ENCODE results near the gene RP2. TPM values are rescaled to one million over a fixed set of nuclear protein-coding genes. Genes with fewer than 3 reads are reported as not detected.

The RP2 gene
- polyA plus RNA-seq, 4 donors: 11.4 to 17.1 (median 15.0) TPM

DNA sequence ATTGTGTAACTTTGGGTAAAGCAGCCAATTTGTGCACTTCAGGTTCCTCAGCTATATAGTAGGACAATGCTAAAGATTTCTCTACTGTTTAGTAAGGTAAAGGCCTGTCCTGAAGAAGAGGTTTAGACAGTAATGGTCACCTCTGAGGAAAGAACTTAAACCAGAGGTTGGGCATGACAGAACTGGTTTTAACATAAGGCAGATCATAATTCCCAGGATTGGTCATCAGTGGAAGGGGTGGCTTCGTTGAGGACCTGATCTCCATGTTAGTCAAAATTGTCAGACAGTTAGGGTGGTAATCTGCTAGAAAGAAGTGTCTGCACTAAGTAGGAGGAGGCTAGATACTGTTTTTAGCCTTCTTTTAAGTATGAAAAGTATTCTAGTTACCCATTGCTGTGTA is 4.1 kb downstream of the RP2 start:
- no peak for DNase-seq (ENCODE audit: low read depth in 4 of 4, low spot score in 2 of 4)

DNA sequence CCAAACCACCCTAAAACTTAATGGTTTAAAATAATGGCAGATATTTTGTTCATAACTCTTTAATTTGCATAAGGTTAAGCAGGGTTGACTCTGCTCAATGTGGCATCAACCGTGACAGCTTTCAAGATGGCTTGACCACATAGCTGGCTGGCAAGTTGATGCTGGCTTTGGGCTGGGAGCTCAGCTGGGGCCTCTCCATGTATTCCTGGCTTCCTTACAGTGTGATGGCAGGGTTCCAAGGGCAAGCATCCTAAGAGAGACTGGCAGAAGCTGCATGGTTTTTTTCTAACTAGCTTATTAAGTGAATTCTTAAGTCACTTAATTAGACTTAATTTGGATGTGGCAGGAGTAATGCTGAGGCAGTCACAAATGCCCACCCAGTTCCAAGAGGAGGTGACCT is 4.5 kb downstream of the RP2 start:
- no peak for DNase-seq (ENCODE audit: low read depth in 4 of 4, low spot score in 2 of 4)

DNA sequence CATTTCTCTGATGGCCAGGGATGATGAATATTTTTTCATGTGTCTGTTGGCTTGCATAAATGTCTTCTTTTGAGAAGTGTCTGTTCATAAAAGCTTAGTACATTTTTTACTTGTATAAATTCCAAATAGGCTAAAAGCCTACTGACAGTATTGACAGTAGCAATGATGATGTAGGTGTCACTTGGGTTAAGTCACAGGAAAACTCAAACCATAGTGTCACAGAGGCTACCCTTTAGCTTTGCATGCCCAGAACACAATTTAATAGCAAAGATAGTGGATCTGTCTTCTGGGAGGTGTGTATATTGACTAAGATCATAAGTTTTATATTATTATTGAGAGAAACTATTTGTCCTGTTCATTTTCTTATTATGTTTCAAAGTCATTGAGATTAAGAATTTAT is 8.1 kb downstream of the RP2 start:
- DNase-seq (ENCODE audit: low read depth in 4 of 4, low spot score in 2 of 4): no peak

DNA sequence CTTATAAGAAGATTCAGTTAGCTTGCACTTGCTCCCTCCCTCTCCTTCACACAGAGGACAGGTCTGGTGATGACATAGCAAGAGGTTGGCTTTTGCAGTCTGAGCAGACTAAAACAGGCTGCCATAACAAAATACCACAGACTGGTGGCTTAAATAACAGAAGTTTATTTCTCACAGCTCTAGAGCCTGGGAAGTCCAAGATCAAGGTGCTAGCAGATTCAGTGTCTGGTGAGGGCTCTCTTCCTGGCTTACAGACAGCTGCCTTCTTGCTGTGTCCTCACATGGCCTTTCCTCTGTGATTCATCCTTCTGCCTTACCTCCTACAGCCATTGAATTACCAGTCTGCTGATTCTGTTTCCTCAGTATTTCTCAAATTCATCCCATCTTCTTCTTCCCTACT is 13.1 kb downstream of the RP2 start:
- no peak for DNase-seq (ENCODE audit: low read depth in 4 of 4, low spot score in 2 of 4)

DNA sequence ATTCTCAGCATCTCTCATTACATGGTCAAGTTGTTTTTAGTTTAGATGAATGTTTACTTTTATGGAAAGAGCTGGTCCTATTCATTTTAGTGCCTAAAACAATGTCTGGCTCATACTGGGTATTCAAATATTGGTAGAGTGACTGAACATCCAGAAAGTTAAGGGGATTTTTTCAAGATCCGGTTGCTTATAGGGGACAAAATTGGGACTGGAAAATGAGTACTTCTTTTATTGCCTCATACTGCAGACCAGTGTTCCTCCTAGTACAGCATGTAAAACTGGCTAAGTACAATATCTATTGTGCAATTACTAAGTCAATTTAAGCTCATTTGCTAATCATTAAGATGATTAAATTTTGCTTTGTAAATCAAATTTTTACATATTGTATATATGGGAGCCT is 13.9 kb downstream of the RP2 start:
- no peak for DNase-seq (ENCODE audit: low read depth in 4 of 4, low spot score in 2 of 4)

DNA sequence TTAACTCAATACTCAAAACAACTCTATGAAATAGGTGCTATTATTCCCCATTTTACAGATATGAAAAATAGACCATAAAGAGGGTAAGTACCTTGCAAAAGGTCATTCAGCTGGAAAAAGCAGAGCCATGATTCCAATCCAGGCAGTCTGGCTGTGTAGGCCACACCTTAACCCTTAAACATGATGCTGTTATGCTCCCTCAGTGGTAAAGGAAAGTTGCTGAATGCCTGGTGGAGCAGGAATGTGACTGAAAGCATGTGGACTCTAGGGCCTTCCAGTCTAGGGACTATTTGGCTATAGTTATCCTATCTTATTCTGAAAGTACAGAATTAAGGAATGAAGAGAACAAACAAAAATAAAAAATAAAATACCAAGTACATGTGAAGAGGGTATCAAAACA is 19.6 kb downstream of the RP2 start:
- DNase-seq (ENCODE audit: low read depth in 4 of 4, low spot score in 2 of 4): no peak

DNA sequence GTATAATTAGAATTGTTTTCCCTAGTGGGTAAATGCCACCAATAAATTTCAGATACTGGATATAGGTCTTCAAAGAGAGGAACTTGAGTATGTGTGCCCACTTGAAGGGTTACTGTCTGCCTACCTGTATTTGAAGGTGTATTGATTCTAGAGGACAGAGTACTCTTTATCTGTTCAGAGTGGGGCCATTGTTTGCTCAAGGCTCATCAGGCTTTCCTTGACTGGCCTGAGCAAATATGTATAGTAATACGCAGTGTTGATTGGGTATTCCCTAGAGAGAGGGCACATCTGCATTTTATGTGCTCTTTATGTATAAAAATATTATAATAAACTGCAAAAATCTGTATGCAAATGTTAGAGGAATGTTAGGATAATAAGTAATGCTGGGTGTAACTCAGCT is 23.7 kb downstream of the RP2 start:
- no peak for DNase-seq (ENCODE audit: low read depth in 4 of 4, low spot score in 2 of 4)

DNA sequence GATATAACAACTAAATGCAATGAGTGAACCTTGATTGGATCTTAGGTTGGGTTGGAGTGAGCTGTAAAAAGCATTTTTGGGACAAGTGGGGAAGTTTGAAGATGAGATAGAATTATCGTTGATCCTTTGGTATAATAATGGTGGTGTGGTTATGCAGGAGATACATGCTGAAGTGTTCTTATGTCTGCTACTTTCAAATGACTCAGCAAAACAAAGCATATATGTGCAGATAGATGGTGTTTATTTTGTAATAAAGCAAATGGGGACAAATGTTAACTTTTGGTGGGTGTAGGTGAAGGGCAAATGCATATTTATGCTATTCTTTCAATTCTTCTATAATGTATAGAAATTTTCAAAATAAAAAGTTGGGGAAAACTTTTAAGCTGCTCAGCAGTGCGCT is 26.2 kb downstream of the RP2 start:
- no peak for DNase-seq (ENCODE audit: low read depth in 4 of 4, low spot score in 2 of 4)

DNA sequence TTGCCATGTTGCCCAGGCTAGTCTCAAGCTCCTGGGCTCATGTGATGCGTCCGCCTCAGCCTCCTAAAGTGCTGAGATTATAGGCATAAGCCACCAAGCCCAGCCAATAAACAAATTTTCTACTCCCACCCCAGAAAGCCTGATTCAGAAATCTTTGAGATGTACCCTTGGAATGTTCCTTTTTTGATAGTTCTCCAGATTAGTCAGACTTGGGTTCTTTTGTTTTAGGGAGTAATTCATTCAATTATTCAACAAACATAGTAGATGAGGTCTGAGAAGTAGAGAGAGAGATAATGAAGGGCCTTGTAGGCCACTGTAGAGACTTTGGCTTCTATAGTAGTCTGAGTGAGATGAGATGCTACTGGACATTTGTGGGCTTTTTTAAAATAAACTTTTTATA is 27.8 kb downstream of the RP2 start:
- no peak for DNase-seq (ENCODE audit: low read depth in 4 of 4, low spot score in 2 of 4)

DNA sequence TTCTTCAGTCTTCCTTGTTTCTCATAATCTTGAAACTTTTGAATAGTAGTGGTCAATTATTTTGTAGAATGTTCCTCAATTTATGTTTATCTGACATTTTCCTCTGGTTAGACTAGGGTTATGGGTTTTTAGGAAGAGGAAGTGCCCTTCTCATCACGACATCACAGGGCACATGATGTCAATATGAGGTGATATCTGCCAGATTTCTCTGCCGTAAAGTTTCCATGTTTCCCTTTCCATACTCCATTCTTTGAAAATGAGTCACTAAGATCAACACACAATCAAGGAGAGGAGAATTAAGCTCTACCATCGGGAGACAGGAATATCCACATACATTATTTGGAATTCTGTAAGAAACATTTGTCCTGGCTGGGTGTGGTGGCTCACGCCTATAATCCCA is 28.4 kb downstream of the RP2 start:
- DNase-seq (ENCODE audit: low read depth in 4 of 4, low spot score in 2 of 4): no peak

DNA sequence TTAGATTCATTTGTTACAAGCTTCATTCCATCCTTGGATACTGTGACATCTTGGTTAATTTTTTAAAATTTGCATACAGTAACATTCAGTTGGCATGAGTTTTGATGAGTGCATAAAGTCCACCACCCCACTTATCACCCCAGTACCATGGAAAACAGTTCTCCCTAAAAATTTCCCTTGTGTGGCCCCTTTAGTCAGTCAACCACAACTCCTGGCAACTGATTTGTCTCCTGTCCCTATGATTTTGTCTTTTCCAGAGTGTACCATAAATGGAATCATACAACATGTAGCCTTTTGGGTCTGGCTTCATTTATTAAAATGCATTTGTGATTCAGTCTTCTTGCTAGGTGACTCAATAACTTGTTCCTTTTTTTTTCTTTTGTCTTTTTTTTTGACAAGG is 29.9 kb downstream of the RP2 start:
- no peak for DNase-seq (ENCODE audit: low read depth in 4 of 4, low spot score in 2 of 4)

DNA sequence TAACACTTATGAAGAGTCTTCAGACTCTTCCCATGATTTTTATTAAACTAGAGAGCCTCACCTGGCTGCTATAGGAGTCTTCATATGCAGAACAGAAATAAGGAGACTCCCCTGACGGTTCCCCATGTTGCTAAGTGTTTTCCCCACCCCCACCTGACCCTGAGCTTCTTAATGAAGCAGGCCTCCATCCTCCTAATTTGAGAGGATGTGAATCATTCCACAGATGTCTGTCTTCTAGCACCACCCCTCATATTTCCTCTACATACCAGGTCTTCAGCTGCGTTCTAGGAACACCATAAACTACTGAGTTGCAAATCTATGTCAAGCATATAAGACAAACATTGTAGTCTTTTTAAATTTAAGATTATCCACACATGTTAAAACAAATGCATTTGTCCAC is 36.9 kb downstream of the RP2 start:
- DNase-seq (ENCODE audit: low read depth in 4 of 4, low spot score in 2 of 4): no peak

DNA sequence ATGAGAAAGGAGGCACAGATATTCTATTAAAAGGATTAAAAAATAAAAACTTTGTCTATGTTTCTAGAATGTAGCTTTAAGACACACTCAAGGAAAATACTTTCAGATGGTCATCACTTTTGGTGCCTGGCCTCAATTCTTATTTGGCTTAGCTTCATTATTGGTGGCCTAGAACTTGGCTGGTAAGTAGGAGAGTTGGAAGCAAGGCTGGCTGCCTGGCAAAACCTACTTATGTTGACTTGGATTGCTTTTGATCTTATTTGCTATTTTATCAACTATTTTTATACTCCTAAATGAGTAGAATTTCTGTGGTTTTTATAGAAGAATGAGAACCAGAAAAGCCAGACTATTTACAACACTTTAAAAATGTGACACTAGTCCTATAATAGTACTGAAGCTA is 40.1 kb downstream of the RP2 start:
- DNase-seq (ENCODE audit: low read depth in 4 of 4, low spot score in 2 of 4): no peak

DNA sequence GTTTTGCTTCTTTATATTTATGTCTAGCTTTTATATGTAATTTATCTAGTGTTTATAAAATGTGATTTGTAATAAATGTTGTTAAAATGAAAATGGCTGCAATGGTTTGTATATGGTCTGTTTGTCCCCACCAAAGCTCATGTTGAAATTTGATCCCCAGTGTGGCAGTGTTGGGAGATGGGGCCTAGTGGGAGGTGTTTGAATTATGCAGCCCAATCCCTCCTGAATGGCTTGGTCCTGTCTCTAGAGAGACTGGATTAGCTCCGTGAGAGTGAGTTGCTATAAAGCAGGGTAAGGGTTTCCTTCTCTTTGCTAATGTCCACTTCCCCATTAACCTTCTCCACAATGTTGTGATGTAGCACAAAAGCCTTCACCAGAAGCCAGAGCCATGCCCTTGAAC is 45.4 kb downstream of the RP2 start:
- DNase-seq (ENCODE audit: low read depth in 4 of 4, low spot score in 2 of 4): no peak

DNA sequence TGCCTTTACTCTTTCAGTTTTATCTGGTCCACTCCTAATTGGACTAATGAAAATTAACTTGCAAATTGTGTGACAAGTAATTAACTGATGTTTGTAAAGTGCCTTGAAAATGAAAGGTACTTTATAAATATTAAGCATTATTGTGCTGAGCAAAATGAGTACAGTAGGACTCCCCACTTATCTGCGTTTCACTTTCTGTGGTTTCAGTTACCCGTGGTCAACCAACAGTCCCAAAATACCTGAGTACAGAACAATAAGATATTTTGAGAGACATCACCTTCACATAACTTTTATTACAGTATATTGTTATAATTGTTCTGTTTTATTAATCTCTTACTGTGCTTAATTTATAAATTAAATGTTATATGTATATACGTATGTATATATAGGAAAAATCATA is 48.0 kb downstream of the RP2 start:
- DNase-seq (ENCODE audit: low read depth in 4 of 4, low spot score in 2 of 4): no peak

DNA sequence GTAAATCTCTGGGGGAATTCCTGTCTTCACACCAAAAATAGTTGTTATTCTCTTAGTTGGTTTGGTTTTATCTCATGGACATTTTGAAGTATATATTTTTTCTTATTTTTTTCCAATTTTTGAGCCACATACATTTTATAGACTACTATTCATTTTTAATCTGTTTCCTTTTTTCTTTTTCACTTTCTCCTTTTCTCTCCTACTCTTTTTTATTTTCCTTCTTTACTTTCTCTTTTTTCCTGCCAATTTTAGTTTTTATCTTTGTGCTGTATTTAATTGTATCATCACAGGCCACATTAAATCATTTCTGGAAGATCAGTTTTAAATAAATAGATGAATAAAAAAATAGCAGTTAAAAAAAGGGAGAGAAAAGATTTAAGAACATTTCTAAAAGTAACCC is 61.4 kb downstream of the RP2 start:
- no peak for DNase-seq (ENCODE audit: low read depth in 4 of 4, low spot score in 2 of 4)

DNA sequence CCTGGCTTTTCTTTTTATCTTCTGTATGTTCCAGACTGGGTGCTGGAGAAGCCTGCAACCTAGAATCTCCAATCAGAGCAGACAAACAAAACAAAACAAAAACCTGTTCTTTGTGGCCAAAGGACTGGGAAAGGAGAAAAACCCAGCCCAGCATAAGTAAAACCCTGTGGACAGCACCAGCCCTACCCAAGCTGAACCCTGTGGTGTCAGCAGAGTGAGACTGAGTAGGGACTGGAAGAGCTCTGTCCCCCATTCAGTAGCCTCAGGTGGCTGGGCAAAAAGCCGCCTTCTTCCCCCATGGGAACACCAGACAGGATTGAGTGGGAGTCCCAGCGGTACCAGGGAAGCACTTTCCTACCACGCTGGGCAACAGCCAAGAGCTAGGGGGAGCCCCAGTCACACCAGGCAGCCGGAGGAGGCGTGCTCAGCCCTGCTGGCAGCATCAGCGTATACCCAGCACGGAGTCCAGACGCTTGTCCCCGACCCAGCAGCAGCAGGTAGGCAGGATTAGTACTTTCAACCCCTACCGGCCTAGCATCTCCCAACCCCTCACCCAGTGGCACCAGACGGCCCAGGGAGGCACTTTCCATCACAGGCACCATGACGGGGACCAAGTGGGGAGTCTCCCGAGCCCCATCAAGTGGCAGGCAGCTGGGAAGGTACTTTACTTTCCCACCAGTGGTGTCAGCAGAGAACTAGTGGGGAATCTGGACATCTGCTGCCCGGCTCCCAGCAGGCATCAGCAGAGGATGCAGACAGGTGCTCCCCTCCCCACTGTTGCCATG is 66.8 kb downstream of the RP2 start:
- no peak for DNase-seq (ENCODE audit: low read depth in 4 of 4, low spot score in 2 of 4)

DNA sequence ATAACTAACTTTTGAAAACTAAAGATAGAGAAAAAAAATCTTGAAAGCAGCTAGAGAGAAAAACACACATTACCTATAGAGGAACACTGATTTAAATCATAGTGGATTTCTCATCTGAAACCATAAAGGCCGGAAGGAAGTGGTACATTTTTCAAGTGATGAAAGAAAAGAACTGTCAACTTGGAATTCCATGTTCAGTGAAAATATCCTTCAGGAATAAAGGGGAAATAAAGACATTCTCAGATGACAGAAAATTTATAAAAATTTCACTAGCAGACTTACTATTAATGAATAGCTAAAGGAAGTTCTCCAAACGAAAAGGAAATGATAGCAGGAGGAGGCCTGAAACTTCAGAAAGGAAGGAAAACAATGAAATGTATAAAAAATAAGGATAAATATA is 67.8 kb downstream of the RP2 start:
- no peak for DNase-seq (ENCODE audit: low read depth in 4 of 4, low spot score in 2 of 4)

DNA sequence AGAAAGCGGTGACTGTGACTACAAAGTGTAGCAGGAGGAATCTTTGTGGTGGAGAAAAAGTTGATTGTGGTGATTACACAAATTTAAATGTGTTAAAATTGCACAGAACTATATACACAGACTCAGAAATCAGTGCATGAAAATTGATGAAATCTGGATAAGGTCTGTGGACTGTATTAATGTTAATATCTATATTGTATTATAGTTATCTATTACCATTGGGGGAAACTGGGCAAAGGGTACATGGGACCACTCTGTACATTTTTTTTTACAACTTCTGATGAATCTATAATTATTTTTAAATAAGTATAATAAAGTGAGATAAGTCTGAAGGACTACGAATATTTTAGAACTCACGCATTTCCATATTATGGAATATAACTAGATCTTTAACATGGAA is 73.6 kb downstream of the RP2 start:
- no peak for DNase-seq (ENCODE audit: low read depth in 4 of 4, low spot score in 2 of 4)

DNA sequence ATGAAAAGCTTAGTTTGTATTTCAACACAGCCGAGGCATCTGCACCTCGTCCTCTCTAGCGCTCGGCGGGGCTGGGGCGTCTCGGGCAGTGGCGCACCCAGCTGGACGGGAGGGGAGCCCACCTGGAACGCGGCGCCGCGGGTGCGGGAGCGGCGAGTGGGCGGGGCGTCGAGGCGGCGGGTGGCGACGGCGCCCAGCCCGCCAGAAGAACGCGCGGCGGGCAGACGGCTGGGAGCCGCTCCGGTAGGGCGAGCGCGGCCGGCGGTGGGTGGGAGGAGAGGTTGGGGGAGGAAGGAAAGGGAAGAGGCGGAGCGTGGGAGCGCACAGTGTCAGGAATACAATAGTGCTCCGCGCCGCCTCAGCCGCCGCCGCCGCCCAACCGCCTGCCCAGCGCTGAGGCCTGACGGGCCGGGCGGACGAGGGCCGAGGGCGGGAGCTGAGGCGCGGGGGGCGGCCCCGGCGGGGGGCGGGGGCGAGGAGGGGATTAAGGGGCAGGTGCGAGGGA is 75.3 kb downstream of the RP2 start, which contains the start of gene JADE3:
JADE3 (plus strand) TSS at position 324 of the 505 bp plus-strand sequence. CDS start 72,474 bp downstream, outside the sequence.
- DNase-seq (ENCODE audit: low read depth in 4 of 4, low spot score in 2 of 4): no peak

DNA sequence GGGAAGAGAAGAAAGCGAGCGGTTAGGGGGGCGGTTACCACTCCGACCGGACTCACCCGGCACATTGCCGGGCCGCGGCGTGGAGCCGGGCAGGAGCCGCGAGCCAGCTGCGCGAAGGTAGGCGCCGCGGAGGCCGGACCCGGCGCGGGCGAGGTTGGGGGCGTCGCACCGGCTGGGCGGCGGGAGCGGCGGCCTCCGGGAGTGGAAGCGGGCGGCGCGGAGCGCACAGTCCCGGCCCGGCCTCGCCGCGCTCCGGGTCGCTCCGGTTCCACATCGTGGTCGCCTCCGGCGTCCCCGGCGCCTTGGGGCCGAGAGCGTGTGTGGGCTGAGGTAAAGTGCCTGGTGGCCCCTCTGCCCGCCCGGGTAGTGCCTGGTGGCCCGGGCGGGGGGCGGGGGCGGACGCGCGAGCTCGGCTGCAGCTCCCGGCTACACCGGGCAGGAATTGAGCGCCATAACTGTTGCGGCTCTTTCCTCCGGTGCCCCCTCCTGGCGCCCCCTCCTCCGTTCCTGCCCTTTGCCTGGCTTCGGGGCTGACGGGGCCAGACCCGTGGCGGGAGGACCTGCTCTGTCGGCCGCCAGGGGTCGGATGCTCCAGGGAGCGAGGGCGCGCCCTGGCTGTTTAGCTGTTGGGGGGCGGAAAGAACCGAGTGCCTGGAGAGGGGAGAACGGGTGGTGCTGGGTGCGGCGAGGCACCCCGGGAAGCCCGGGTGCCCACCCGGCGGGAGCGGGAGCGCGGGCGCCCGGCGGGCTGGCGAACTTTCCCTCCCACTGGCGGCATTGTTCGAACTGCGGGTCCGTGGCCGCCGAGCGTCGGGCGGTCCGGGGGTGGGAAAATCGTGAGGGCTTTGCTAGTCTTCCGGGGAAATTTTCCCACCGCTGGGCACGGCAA is 76.0 kb downstream of the RP2 start:
- no peak for DNase-seq (ENCODE audit: low read depth in 4 of 4, low spot score in 2 of 4)

DNA sequence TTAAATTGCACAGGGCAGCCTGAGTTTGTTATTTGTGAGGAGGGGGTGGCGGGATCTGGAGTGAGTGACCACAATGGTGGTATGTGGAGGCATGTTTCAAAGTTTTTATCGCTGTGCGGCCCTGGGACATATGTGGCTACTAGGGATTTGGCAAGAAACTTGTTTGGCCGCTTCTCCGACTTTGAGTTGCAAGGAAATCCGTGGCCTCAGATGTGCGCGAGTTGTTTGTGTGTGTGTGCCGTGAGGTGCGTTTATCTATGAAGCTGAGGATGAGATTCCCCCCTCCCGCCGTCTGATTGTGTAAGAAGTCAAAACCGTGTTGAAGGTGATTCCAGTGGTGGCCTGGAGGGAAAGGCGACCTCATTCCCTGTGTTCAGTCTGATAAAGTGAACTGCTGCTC is 76.8 kb downstream of the RP2 start:
- no peak for DNase-seq (ENCODE audit: low read depth in 4 of 4, low spot score in 2 of 4)

Data from left renal cortex interstitium (tissue), 4 donors.